SK-N-MC (cell line): Measurements from ENCODE around the gene BCAR3.

Experiments used
- EZH2 ChIP-seq: fragments of 200-600 bp; sonication (generic); IDR thresholded peaks from one replicate; pipeline ENCODE4 v1.6.1; 2017; ENCODE audit warnings: antibody characterized with exemption
- FOXP2 ChIP-seq: optimal IDR thresholded peaks from 2 replicates; pipeline ENCODE3; 2011; ENCODE audit warnings: mild to moderate bottlenecking, moderate library complexity; ENCODE audit not compliant: insufficient read depth; ENCODE audit errors: extremely low read length, control extremely low read depth
- POLR2AphosphoS5 ChIP-seq: IDR thresholded peaks from 2 replicates; pipeline ENCODE4 v1.6.1; 2012; ENCODE audit warnings: mild to moderate bottlenecking, low read depth, low read length, borderline replicate concordance

DNA sequence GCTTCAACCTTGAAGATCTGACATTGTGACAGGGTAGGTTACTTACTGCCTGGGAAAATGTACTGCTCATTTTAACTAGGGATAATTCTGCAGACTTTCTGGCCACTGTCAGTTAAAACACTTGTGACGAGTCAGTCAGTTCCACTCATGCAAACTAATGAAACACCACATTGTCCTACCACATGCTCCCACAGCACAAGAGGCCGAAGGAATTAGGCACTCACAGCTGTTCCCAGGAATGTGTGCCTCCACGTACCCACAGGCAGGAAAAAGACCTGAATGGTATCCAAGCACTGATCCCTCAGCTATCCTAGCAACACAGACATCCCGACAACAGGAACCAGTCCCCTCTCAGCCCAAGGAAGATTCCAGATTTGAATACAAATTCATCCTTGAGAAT lies 12.3 kb downstream of the BCAR3 start:
- TF ChIP-seq POLR2AphosphoS5, result no peak
- TF ChIP-seq EZH2, result no peak
- TF ChIP-seq FOXP2, result no peak
